GM23248 (cell line): ENCODE data around the gene HHEX. TPM values are rescaled to one million over a fixed set of nuclear protein-coding genes. Genes with fewer than 3 reads are reported as not detected.
"Not testable (repeated sequence)": the region's sequence is repeated elsewhere in the genome, so short reads cannot be mapped to it uniquely, and the experiment has no call there.

Experiments used
- DNase-seq: peaks from one replicate; pipeline ENCODE4 v3.0.0-alpha.2; 2015
- H2AFZ ChIP-seq: fragments of 200-600 bp; sonication (generic); 2 replicates; pipeline ENCODE4 v1.6.1; 2016; ENCODE audit warnings: antibody characterized with exemption
- H3F3A ChIP-seq: fragments of 200-600 bp; sonication (generic); 2 replicates; pipeline ENCODE4 v1.6.1; 2016; ENCODE audit warnings: mild to moderate bottlenecking, antibody characterized with exemption, mixed run types; ENCODE audit not compliant: insufficient read depth
- H3K27ac ChIP-seq: fragments of 200-600 bp; sonication (generic); 2 replicates; pipeline ENCODE4 v1.5.1; 2016; ENCODE audit warnings: mild to moderate bottlenecking
- H3K27me3 ChIP-seq: fragments of 200-600 bp; sonication (generic); replicated peaks from 2 replicates; pipeline ENCODE4 v1.6.1; 2016; ENCODE audit warnings: mild to moderate bottlenecking; ENCODE audit not compliant: insufficient read depth
- H3K36me3 ChIP-seq: fragments of 200-600 bp; sonication (generic); 2 replicates; pipeline ENCODE4 v1.6.1; 2016; ENCODE audit warnings: low read depth, mild to moderate bottlenecking
- H3K4me1 ChIP-seq: fragments of 200-600 bp; sonication (generic); 2 replicates; pipeline ENCODE4 v1.6.1; 2016; ENCODE audit warnings: mild to moderate bottlenecking; ENCODE audit not compliant: insufficient read depth
- H3K4me2 ChIP-seq: fragments of 200-600 bp; sonication (generic); one replicate; pipeline ENCODE4 v1.6.1; 2016; ENCODE audit warnings: mild to moderate bottlenecking; ENCODE audit not compliant: unreplicated experiment
- H3K4me3 ChIP-seq: fragments of 200-600 bp; sonication (generic); 2 replicates; pipeline ENCODE4 v1.5.1; 2016; ENCODE audit warnings: mild to moderate bottlenecking
- H3K79me2 ChIP-seq: fragments of 200-600 bp; sonication (generic); 2 replicates; pipeline ENCODE4 v1.6.1; 2016; ENCODE audit warnings: mild to moderate bottlenecking; ENCODE audit not compliant: insufficient read depth
- H3K9ac ChIP-seq: fragments of 200-600 bp; sonication (generic); 2 replicates; pipeline ENCODE4 v1.6.1; 2016; ENCODE audit warnings: mild to moderate bottlenecking
- H3K9me2 ChIP-seq: fragments of 200-600 bp; sonication (generic); 2 replicates; pipeline ENCODE4 v1.6.1; 2016; ENCODE audit warnings: mixed run types, mild to moderate bottlenecking, moderate library complexity; ENCODE audit not compliant: insufficient read depth
- H3K9me3 ChIP-seq: fragments of 200-600 bp; sonication (generic); one replicate; pipeline ENCODE4 v1.6.1; 2017; ENCODE audit warnings: low read depth
- H4K20me1 ChIP-seq: fragments of 200-600 bp; sonication (generic); 2 replicates; pipeline ENCODE4 v1.6.0; 2016; ENCODE audit not compliant: insufficient read depth
- EZH2 ChIP-seq: fragments of 200-600 bp; sonication (generic); IDR thresholded peaks from 2 replicates; pipeline ENCODE4 v1.6.1; 2018; ENCODE audit warnings: antibody characterized with exemption, mild to moderate bottlenecking; ENCODE audit not compliant: insufficient read depth, poor library complexity, severe bottlenecking
- EZH2phosphoT487 ChIP-seq: fragments of 200-600 bp; sonication (generic); IDR thresholded peaks from 2 replicates; pipeline ENCODE4 v1.6.1; 2018; ENCODE audit warnings: antibody characterized with exemption, moderate library complexity, mild to moderate bottlenecking, low read depth; ENCODE audit not compliant: insufficient read depth
- WGBS, 2 experiments: methylation state at CpG; one replicate each; pipeline ENCODE4 v1.1.6; 2015 to 2017; ENCODE audit warnings: low lambda C conversion rate in 2 of 2, low coverage in 1 of 2; ENCODE audit errors: missing lambda C conversion rate in 2 of 2; 5-methylcytosine and 5-hydroxymethylcytosine counted together
- in situ Hi-C: fragments of 300-500 bp; cut with MboI; formaldehyde crosslinking; loops from 2 replicates; pipeline ENCODE4 v1.15.0; 2020
- polyA plus RNA-seq: library from polyadenylated mRNA; unstranded; fragments of >200 nt; fragmentation: Nextera tagmentation; extraction: Ambion mirVana; gene quantifications from 2 replicates; pipeline ENCODE4 v1.2.1, GENCODE V29; 2016
- small RNA-seq: library from RNA; depleted of rRNA; stranded (forward); fragments of <200 nt; gene quantifications from one replicate; pipeline ENCODE3, GENCODE V24; 2014; ENCODE audit warnings: low read depth, low replicate concordance
- total RNA-seq: library from RNA; depleted of rRNA; stranded (reverse); fragments of >200 nt; shearing (Covaris generic); gene quantifications from 2 replicates; pipeline ENCODE4 v1.2.3, GENCODE V29; 2014; rRNA removed

HHEX gene
- total and polyA plus RNA-seq, 2 experiments from 2014 or later: 0.10 to 0.54 TPM

DNA sequence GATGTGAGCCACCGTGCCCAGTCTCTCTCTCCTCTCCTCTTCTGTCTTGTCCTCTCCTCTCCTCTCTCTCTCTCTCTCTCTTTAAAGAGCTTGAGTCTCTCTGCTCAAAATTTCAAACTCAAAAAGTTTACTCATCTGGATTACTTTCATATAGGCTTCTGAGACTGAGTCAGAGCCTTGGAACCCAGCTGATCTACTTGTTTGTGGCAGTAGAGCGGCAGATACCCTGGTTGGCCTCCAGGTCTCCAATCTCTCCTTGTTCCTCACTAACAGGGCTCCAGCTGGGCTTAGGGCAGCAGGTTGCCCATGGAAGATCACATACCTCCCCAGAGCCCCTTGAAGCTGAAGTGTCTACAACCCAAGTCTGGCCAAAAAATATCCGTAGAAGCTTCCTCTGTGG, 51.0 kb downstream of the HHEX start:
- in situ Hi-C loops: no loop called here
- Histone ChIP-seq H2AFZ (no peak overlapping the region), H3K9me3 (no peaks in the 10 kb centered on the region), H3K27me3 (peaks cover 19% of the 10 kb centered on the region; the same call in 1 of the 2 replicates), H3F3A (no peaks in the 10 kb centered on the region), H3K36me3 (no peaks in the 10 kb centered on the region), H3K9ac (no peak overlapping the region), H3K4me3 (no peak overlapping the region), H4K20me1 (no peaks in the 10 kb centered on the region), H3K4me1 (no peaks in the 10 kb centered on the region), H3K9me2 (no peaks in the 10 kb centered on the region), H3K27ac (no peak overlapping the region), H3K79me2 (no peaks in the 10 kb centered on the region), H3K4me2 (no peak overlapping the region)
- TF ChIP-seq EZH2 (no peak), EZH2phosphoT487 (no peak)
- WGBS, 2 experiments: 71 to 82% methylated on average over 3 of the region's 3 CpGs
- peak; percentile 47 for DNase-seq

DNA sequence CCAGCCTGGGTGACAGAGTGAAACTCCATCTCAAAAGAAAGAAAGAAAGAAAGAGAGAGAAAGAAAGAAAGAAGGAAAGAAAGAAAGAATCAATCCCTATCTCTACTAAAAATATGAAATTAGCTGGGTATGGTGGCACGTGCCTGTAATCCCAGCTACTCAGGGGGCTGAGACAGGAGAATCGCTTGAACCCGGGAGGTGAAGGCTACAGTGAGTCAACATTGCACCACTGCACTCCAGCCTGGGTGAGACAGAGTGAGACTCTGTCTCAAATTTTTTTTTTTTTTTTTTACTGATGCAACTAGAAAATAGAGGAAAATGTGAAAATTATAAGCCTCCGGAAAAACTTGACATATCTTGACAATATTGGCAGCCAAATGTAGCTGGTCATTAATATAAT, 52.0 kb downstream of the HHEX start:
- H3K36me3 ChIP-seq, H3K79me2 ChIP-seq, in situ Hi-C loops, H3K27ac ChIP-seq, H3F3A ChIP-seq, H3K4me1 ChIP-seq, H3K4me2 ChIP-seq, H3K4me3 ChIP-seq, H3K9me3 ChIP-seq, H3K9me2 ChIP-seq, H3K9ac ChIP-seq, H2AFZ ChIP-seq, H4K20me1 ChIP-seq, DNase-seq: not testable (repeated sequence)
- peaks cover 19% of the 10 kb centered on the region; the same call in 1 of the 2 replicates for H3K27me3 ChIP-seq
- whole genome bisulfite sequencing, 2 experiments: 42 to 43% methylated on average over 4 of the region's 4 CpGs

DNA sequence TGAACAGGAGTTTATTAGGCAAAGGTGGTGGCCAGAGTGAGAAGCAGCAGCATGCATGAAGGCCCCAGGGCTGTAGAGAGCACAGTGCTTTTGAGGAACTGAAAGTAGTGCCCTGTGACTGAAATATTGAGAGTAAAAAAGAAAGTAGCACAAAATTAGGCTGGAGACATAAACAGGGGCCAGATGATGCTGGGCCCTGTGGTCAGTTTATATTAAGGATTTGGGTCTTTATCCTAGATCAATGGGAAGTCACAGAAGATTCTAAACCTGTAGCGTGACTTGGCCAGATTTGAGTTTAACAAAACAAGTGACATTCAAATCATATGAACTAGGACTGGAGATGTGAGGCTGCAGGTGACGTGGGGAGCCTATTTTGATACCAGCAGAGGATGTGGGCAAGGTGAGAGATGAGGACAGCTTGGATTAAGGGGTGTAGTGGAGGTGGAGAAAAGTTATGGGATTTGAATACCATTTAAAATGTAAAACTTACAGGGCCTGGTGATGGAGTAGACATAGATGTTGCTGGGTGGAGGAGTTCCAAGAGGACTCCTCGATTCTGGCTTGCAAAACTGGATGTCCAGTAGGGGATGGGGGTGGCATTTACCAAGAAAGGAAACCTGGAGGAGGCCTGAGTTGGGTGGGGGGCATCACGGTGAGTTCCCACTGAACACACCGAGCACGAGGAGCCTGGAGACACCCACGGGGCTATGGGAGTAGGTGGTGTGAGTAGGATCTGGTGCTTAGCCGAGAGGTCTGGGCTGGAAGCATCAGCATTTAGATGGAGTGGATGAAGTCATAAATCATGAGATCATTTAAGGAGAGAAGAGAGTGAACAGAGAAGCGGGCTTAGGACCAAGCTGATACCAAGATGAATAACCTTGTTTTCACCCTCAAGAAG, 52.8 kb downstream of the HHEX start:
- in situ Hi-C loops: no loop called here
- Histone ChIP-seq H3K9me3 (no peaks in the 10 kb centered on the region), H3K27me3 (peaks cover 19% of the 10 kb centered on the region; the same call in 1 of the 2 replicates), H3K4me3 (no peak overlapping the region), H3K27ac (no peak overlapping the region), H3K9me2 (no peaks in the 10 kb centered on the region), H3F3A (no peaks in the 10 kb centered on the region), H3K4me2 (no peak overlapping the region), H3K79me2 (no peaks in the 10 kb centered on the region), H3K36me3 (no peaks in the 10 kb centered on the region), H2AFZ (no peak overlapping the region), H3K9ac (no peak overlapping the region), H3K4me1 (no peaks in the 10 kb centered on the region), H4K20me1 (no peaks in the 10 kb centered on the region)
- no peak for DNase-seq
- 42 to 48% methylated on average over 9 of the region's 9 CpGs for WGBS, 2 experiments
- TF ChIP-seq EZH2 (no peak), EZH2phosphoT487 (no peak)

Small RNAs within 50 kb of the gene (small RNA-seq; reads per million reads assigned to genes)
- gene RF00019 (not detected), gene RN7SL644P (not detected)

Other genes with a start within 250 kb of the HHEX start
- gene IDE, start 115.9 kb upstream of the HHEX start, total RNA-seq: 22.8 and 26.4 TPM in 2 replicates
- gene IDE, start 115.9 kb upstream of the HHEX start, polyA plus RNA-seq: 18.6 and 19.6 TPM in 2 replicates
- gene KIF11, start 96.8 kb upstream of the HHEX start, total RNA-seq: 12.5 and 16.2 TPM in 2 replicates
- gene KIF11, start 96.8 kb upstream of the HHEX start, polyA plus RNA-seq: 10.8 and 11.4 TPM in 2 replicates
- 2.0 and 3.4 TPM in 2 replicates for gene EXOC6, start 158.6 kb downstream of the HHEX start, total RNA-seq
- gene EXOC6, start 158.6 kb downstream of the HHEX start, polyA plus RNA-seq: 2.0 TPM in 2 replicates